ENCODE results near the gene NUDT12.

DNA sequence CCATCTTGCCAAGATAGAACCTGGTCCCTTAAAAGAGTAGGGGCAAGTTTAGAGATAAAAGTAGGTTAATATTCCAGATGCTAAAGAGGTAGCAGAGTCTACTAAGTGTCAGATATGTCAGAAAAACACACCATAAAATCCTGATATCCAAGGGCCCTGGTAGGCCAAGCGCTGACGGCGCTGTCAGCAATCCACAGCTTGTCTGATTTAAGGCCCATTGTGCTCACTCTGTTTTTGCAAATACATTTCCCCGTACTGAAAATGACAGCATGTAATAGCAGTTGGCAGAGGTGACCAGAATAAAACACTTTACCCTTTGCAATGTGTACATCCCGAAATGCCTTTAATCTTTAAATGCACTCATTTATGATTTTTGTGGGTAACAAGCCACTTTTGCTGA, 9.9 kb upstream of the NUDT12 start:
- no peak for TF ChIP-seq POLR2A (IDR thresholded peaks at IDR 0.05)
- TF ChIP-seq, protein P1, sequence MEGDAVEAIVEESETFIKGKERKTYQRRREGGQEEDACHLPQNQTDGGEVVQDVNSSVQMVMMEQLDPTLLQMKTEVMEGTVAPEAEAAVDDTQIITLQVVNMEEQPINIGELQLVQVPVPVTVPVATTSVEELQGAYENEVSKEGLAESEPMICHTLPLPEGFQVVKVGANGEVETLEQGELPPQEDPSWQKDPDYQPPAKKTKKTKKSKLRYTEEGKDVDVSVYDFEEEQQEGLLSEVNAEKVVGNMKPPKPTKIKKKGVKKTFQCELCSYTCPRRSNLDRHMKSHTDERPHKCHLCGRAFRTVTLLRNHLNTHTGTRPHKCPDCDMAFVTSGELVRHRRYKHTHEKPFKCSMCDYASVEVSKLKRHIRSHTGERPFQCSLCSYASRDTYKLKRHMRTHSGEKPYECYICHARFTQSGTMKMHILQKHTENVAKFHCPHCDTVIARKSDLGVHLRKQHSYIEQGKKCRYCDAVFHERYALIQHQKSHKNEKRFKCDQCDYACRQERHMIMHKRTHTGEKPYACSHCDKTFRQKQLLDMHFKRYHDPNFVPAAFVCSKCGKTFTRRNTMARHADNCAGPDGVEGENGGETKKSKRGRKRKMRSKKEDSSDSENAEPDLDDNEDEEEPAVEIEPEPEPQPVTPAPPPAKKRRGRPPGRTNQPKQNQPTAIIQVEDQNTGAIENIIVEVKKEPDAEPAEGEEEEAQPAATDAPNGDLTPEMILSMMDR (IDR thresholded peaks at IDR 0.05) = no peak

All from thyroid gland (tissue), 4 donors.